H1 (cell line): ENCODE results near the gene AGPAT3. TPM values are rescaled to one million over a fixed set of nuclear protein-coding genes. Genes with fewer than 3 reads are reported as not detected.

Experiments used
- ATF3 ChIP-seq: IDR thresholded peaks from 2 replicates; pipeline ENCODE4 v1.6.1; 2011; ENCODE audit warnings: low read depth, mild to moderate bottlenecking, low read length; ENCODE audit not compliant: insufficient read depth
- BRCA1 ChIP-seq: IDR thresholded peaks from 2 replicates; pipeline ENCODE4 v1.6.1; 2012; ENCODE audit warnings: low read depth, low read length, improper control_type of control experiment
- CBX8 ChIP-seq: fragments of 300-800, 300-1000 bp; sonication (generic); IDR thresholded peaks from 2 replicates; pipeline ENCODE4 v1.7.1; 2016; ENCODE audit warnings: low read depth, low read length, borderline replicate concordance
- CHD7 ChIP-seq: fragments of 300-600 bp; sonication (generic); IDR thresholded peaks from 2 replicates; pipeline ENCODE4 v1.7.1; 2012; ENCODE audit warnings: low read length, moderate library complexity, mild to moderate bottlenecking, inconsistent platforms; ENCODE audit not compliant: insufficient replicate concordance
- CTBP2 ChIP-seq: IDR thresholded peaks from 2 replicates; pipeline ENCODE4 v1.7.0; 2011; ENCODE audit warnings: borderline replicate concordance, mild to moderate bottlenecking, moderate library complexity, mixed read lengths, low read length; ENCODE audit not compliant: insufficient read depth, insufficient read length
- JUND ChIP-seq: IDR thresholded peaks from 2 replicates; pipeline ENCODE4 v1.6.1; 2011; ENCODE audit warnings: mild to moderate bottlenecking, improper control_type of control experiment, low read length
- NRF1 ChIP-seq: IDR thresholded peaks from 2 replicates; pipeline ENCODE4 v1.6.1; 2011; ENCODE audit warnings: mild to moderate bottlenecking, low read depth, low read length, improper control_type of control experiment
- POLR2AphosphoS5 ChIP-seq: IDR thresholded peaks from 2 replicates; pipeline ENCODE4 v1.6.1; 2011; ENCODE audit warnings: low read depth, low read length
- SIRT6 ChIP-seq: IDR thresholded peaks from one replicate; pipeline ENCODE4 v1.7.1; 2012; ENCODE audit warnings: low read length, inconsistent platforms
- TAF1 ChIP-seq: IDR thresholded peaks from 2 replicates; pipeline ENCODE4 v1.6.1; 2011; ENCODE audit warnings: mild to moderate bottlenecking, low read depth, low read length
- polyA plus RNA-seq, 7 experiments: library from polyadenylated mRNA; depleted of rRNA in 3 of 7; stranded (reverse) in 5 of 7; unstranded in 2 of 7; fragments of >200 nt in 5 of 7; fragments of 200-250 nt in 2 of 7; gene quantifications; 1 replicate in 5 of 7; 2 replicates in 1 of 7; 4 replicates in 1 of 7; pipeline versions ENCODE4 v1.2.1 to v1.2.3, GENCODE V29; 2011 to 2013; ENCODE audit warnings: missing spikeins in 2 of 7, mixed read lengths in 2 of 7
- total RNA-seq: library from RNA; stranded (reverse); fragmentation: NEBNext Ultra II Directional; extraction: Animal tissue kit (Norgen Biotek cat#: 25700); gene quantifications from 2 replicates; pipeline ENCODE4 v1.2.1, GENCODE V29; 2021

AGPAT3 gene
- total and polyA plus RNA-seq, 2 of the 8 experiments (the other 6 are each of a cell fraction or from before 2014, with no cell fraction given), result 5.8 to 7.3 TPM

- TF ChIP-seq CHD7 (no peak), CBX8 (no peak), SIRT6 (no peak), POLR2AphosphoS5 (no peak), BRCA1 (no peak), NRF1 (no peak), CTBP2 (no peak), JUND (no peak), TAF1 (no peak), ATF3 (no peak)
Observed at GRCh38 chr21:43953021-43953420, 88.0 kb downstream of the AGPAT3 start (continued).
